Measurements from ENCODE around the gene LOXL3. TPM values are rescaled to one million over a fixed set of nuclear protein-coding genes. Genes with fewer than 3 reads are reported as not detected.

The LOXL3 gene
- total RNA-seq, 3 donors from 2014 or later (not counting 1 experiment from before 2014, with no cell fraction given), result 0.43 to 2.0 (median 0.93) TPM

DNA sequence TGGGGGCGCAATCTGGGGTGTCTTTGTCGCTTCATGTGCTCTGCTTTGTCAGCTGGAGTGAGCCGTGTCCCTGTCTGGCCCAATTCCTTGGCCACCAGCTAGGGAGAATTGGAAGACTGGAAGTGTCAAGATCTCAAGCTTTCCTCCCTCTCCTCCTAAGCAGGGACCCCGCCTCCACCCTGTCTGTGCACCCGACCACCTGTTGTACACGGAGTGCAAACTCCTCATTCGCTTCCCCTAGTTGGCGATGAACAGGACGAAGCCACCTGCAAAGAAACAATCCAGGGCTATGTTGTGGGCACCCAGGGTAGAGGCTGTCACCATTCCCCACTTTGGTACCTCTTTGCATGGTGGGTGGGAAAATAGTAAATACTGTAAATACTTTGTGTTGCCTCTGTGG, 26.0 kb downstream of the LOXL3 start:
- Mint-ChIP-seq H3K4me3 (peak overlapping the region; percentile 96), H3K27ac (peak overlapping the region; percentile 94 to 95), H3K4me1 (peaks cover 32 to 44% of the 10 kb centered on the region in 2 donors), H3K36me3 (peaks cover 10% of the 10 kb centered on the region), H3K27me3 (ENCODE audit: low read depth in 2 of 2) (no peaks in the 10 kb centered on the region), H3K9me3 (no peaks in the 10 kb centered on the region)
- Histone ChIP-seq H3K27ac (ENCODE audit: low read length) (no peak overlapping the region), H3K27me3 (ENCODE audit: control insufficient read depth, insufficient read depth, low read length) (no peaks in the 10 kb centered on the region), H3K4me3 (ENCODE audit: low read length) (no peak overlapping the region), H3K36me3 (ENCODE audit: control insufficient read depth, insufficient read depth, low read length) (peaks cover 31% of the 10 kb centered on the region), H3K4me1 (ENCODE audit: control insufficient read depth, insufficient read depth, low read length) (peaks cover 31% of the 10 kb centered on the region), H3K9me3 (ENCODE audit: control insufficient read depth, insufficient read depth, low read length) (no peaks in the 10 kb centered on the region)
- DNase-seq (no peak), ATAC-seq (no peak)
- TF ChIP-seq, protein P1, sequence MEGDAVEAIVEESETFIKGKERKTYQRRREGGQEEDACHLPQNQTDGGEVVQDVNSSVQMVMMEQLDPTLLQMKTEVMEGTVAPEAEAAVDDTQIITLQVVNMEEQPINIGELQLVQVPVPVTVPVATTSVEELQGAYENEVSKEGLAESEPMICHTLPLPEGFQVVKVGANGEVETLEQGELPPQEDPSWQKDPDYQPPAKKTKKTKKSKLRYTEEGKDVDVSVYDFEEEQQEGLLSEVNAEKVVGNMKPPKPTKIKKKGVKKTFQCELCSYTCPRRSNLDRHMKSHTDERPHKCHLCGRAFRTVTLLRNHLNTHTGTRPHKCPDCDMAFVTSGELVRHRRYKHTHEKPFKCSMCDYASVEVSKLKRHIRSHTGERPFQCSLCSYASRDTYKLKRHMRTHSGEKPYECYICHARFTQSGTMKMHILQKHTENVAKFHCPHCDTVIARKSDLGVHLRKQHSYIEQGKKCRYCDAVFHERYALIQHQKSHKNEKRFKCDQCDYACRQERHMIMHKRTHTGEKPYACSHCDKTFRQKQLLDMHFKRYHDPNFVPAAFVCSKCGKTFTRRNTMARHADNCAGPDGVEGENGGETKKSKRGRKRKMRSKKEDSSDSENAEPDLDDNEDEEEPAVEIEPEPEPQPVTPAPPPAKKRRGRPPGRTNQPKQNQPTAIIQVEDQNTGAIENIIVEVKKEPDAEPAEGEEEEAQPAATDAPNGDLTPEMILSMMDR (IDR thresholded peaks at IDR 0.05), result no peak
- WGBS (ENCODE audit: insufficient coverage), result 93% methylated on average over 9 of the region's 9 CpGs
- intact Hi-C loops (cut with micrococcal nuclease), result loop anchor here (2.0 kb wide), 1 partner anchor 73 kb away; the partner anchor contains the start of gene INO80B

DNA sequence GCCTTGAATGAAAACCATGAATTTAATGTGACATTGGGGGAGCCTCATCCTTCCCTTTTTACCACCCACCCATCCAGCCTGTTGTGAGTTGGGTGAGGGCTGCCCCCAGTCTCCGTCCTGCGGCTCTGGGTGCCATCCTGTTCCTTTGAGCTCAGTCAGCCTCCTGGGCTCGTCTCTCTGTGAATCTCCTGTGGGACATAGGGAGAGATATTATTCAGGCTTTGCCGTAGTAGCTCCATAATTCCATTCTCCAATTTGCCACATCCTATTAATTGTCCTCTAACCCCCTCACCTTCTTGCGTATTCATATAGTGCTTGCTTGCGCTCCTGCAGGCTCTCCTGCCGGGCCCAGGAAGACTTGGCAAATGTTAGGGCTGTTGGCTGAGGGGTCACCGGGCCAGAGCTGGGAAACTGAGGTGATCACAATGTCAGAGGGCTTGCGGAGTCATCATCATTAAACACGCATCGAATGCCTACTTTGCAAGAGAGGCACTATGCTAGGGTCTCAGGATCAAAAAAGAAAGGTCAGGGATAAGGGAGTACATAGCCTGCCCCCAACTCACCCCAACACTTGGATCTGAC, 27.0 kb downstream of the LOXL3 start:
- H3K4me1 ChIP-seq (ENCODE audit: control insufficient read depth, insufficient read depth, low read length), result peaks cover 30% of the 10 kb centered on the region
- no peak for DNase-seq
- intact Hi-C loops (cut with micrococcal nuclease), result no loop called here
- no peak overlapping the region for H3K27ac ChIP-seq (ENCODE audit: low read length)
- Mint-ChIP-seq H3K4me1 (peaks cover 25 to 37% of the 10 kb centered on the region in 2 donors), H3K4me3 (peak overlapping the region; percentile 50), H3K36me3 (peaks cover 10% of the 10 kb centered on the region), H3K27ac (peak overlapping the region; percentile 11 to 58), H3K9me3 (no peaks in the 10 kb centered on the region), H3K27me3 (ENCODE audit: low read depth in 2 of 2) (no peaks in the 10 kb centered on the region)
- ATAC-seq, result no peak
- H3K9me3 ChIP-seq (ENCODE audit: control insufficient read depth, insufficient read depth, low read length), result no peaks in the 10 kb centered on the region
- no peak overlapping the region for H3K4me3 ChIP-seq (ENCODE audit: low read length)
- TF ChIP-seq, protein P1 (IDR thresholded peaks at IDR 0.05), result no peak
- peaks cover 27% of the 10 kb centered on the region for H3K36me3 ChIP-seq (ENCODE audit: control insufficient read depth, insufficient read depth, low read length)
- 100% methylated on average over 9 of the region's 11 CpGs for WGBS (ENCODE audit: insufficient coverage)
- H3K27me3 ChIP-seq (ENCODE audit: control insufficient read depth, insufficient read depth, low read length), result no peaks in the 10 kb centered on the region

DNA sequence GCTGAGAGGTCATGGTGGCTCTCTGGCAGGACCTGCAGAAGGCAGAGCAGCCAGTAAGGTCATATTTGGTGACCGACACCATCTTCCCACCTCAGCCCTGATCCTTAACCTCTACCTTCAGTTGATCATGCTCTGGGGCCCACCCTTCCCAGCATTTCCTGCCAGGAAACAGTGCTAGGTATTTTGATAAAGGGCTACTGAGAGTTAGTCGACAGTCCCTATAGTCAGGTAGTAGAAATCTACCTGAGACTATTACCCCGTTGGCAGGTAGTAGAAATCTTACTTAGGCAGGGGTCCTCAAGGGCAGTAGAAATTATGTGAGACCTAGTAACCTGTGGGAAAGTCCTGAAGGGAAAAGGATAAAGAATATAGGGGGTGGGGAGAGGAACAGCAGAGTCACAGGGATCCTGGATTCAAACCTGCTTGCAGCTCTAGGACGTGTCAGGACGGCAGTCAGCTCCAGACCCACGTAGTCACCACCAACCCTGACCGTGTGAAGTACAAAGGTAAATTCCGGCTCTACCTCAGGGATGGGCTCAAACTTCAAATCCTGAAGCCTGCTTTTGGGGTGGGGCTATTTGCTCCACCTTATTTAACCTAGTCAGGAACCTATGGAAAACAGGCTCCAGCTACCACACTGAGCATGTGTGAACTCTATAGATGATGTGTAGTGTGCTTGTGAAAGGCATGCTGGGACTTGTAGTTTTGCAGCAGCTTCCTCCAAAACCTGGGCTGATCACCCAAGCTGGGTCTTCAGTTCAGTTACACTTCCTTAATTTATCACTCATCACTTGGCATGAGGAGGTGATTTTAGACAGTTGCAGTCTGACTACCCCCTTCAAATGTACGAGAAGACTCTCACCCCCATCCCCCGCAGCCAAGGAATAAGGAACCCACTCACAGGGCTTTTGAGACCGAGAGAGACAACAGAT, 27.8 kb downstream of the LOXL3 start, which contains the start of gene DQX1:
TSS of gene DQX1 (minus strand) at position 515 of the 932 bp plus-strand sequence. CDS start at position 13, 502 bp downstream.
- WGBS (ENCODE audit: insufficient coverage), result 76% methylated on average over 11 of the region's 11 CpGs
- Histone ChIP-seq H3K27me3 (ENCODE audit: control insufficient read depth, insufficient read depth, low read length) (no peaks in the 10 kb centered on the region), H3K4me1 (ENCODE audit: control insufficient read depth, insufficient read depth, low read length) (peaks cover 23% of the 10 kb centered on the region), H3K36me3 (ENCODE audit: control insufficient read depth, insufficient read depth, low read length) (peaks cover 27% of the 10 kb centered on the region), H3K9me3 (ENCODE audit: control insufficient read depth, insufficient read depth, low read length) (no peaks in the 10 kb centered on the region), H3K27ac (ENCODE audit: low read length) (no peak within 1 kb of the TSS), H3K4me3 (ENCODE audit: low read length) (no peak within 1 kb of the TSS)
- TF ChIP-seq, protein P1 (IDR thresholded peaks at IDR 0.05), result no peak
- ATAC-seq, result no peak
- Mint-ChIP-seq H3K27me3 (ENCODE audit: low read depth in 2 of 2) (no peaks in the 10 kb centered on the region), H3K4me1 (peaks cover 22 to 29% of the 10 kb centered on the region in 2 donors), H3K36me3 (peaks cover 10% of the 10 kb centered on the region), H3K4me3 (peak within 1 kb of the TSS; percentile 50), H3K27ac (peak within 1 kb of the TSS; percentile 11 to 58), H3K9me3 (no peaks in the 10 kb centered on the region)
- peak in 1 of 2 donors; percentile 60 for DNase-seq
- intact Hi-C loops (cut with micrococcal nuclease), result no loop called here

Data from natural killer cell (primary cell).